ENCODE data around the gene GMCL1. TPM values are rescaled to one million over a fixed set of nuclear protein-coding genes. Genes with fewer than 3 reads are reported as not detected.

GMCL1 gene
- total and polyA plus RNA-seq, 9 of the 15 experiments (the other 6 are each of a cell fraction or from before 2014, with no cell fraction given) = 7.0 to 27.3 (median 15.4) TPM

GRCh38 chr2:69914164-69914949, 84.9 kb downstream of the GMCL1 start (continued):
- peak; percentile 80 to 86 for TF ChIP-seq MLLT1 (IDR thresholded peaks at IDR 0.05)
- TF ChIP-seq DLX4 (CRISPR knock-in tag; IDR thresholded peaks at IDR 0.05) = no peak
- TF ChIP-seq IRF1 (CRISPR knock-in tag; IDR thresholded peaks at IDR 0.05; ENCODE audit: borderline replicate concordance) = peak; percentile 82
- peak; percentile 67 for TF ChIP-seq CCNT2 (IDR thresholded peaks at IDR 0.05; ENCODE audit: borderline replicate concordance, extremely low read depth, insufficient read length, low read depth, low read length)
- TF ChIP-seq TAF9B (IDR thresholded peaks at IDR 0.05; ENCODE audit: partially characterized antibody) = peak; percentile 75
- 0 out of 2 replicates have a peak, but pooled peaks have one; percentile 36 for TF ChIP-seq ZNF830 (CRISPR knock-in tag; IDR thresholded peaks at IDR 0.05)
- TF ChIP-seq TRIM25 (IDR thresholded peaks at IDR 0.05; ENCODE audit: borderline replicate concordance) = no peak
- peak; percentile 83 for TF ChIP-seq ZBTB17 (CRISPR knock-in tag; IDR thresholded peaks at IDR 0.05)
- no peak for TF ChIP-seq ZNF280A (IDR thresholded peaks at IDR 0.05; ENCODE audit: low read depth, partially characterized antibody)
- TF ChIP-seq TBL1XR1 (IDR thresholded peaks at IDR 0.05; ENCODE audit: low read length in 2 of 2) = peak in 1 of 2 experiments; percentile 71; a peak in 1 of 4 replicates
- TF ChIP-seq CREB3L1 (IDR thresholded peaks at IDR 0.05; ENCODE audit: borderline replicate concordance, low read depth) = peak; percentile 97
- TF ChIP-seq E2F6 (IDR thresholded peaks at IDR 0.05; ENCODE audit: borderline replicate concordance in 1 of 2, extremely low read depth in 1 of 2, insufficient read depth in 1 of 2, insufficient read length in 1 of 2, low read depth in 1 of 2, low read length in 1 of 2, poor library complexity in 1 of 2, severe bottlenecking in 1 of 2) = peak; percentile 57 to 85
- peak; percentile 73 for TF ChIP-seq HNRNPLL (IDR thresholded peaks at IDR 0.05; ENCODE audit: low read depth, low read length, poor library complexity, severe bottlenecking)
- no peak for TF ChIP-seq SIRT6 (IDR thresholded peaks at IDR 0.05; ENCODE audit: low read depth, low read length)
- TF ChIP-seq TCF15 (CRISPR knock-in tag; IDR thresholded peaks at IDR 0.05) = no peak
